HCT116 (cell line): ENCODE measurements around the gene EPHA6. TPM values are rescaled to one million over a fixed set of nuclear protein-coding genes. Genes with fewer than 3 reads are reported as not detected.

Experiments
- ATAC-seq: fragments of 200-7000 bp; cut with Tn5 transposase; 2 replicates; pipeline ENCODE4 v1.9.1; 2020; ENCODE audit warnings: mild to moderate bottlenecking, moderate library complexity
- BruUV-seq: library from RNA; stranded (reverse); fragments of 400-500 nt; replicated peaks from 2 replicates; lab custom pipeline; 2021; lab: Mats Ljungman, UMichigan
- CTCF ChIA-PET: fragments of 300-600 bp; sonication (Branson Sonifier 250); formaldehyde crosslinking; loops from one replicate; lab custom pipeline; 2021; ENCODE audit warnings: antibody characterized with exemption; lab: Charles Lee
- POLR2A ChIA-PET: fragments of 300-600, 350-600 bp; sonication (Branson Sonifier 250); formaldehyde crosslinking; loops from one replicate; lab custom pipeline; 2021; ENCODE audit warnings: antibody characterized with exemption; lab: Charles Lee
- RAD21 ChIA-PET, 2 experiments: fragments of 300-600 bp; sonication (Branson Sonifier 250); formaldehyde crosslinking; loops; one replicate each; lab custom pipeline; 2023; ENCODE audit warnings: low total read pairs in 2 of 2; ENCODE audit not compliant: uncharacterized antibody in 2 of 2, unreplicated experiment in 2 of 2, low non-redundant PET in 1 of 2; lab: Charles Lee
- DNase-seq: peaks from one replicate; pipeline ENCODE4 v3.0.0-alpha.2; 2010; ENCODE audit warnings: low read depth, low spot score
- H2AFZ ChIP-seq: fragments of 200-600 bp; shearing (Covaris generic), sonication (generic); 2 replicates; pipeline ENCODE4 v1.6.1; 2017; ENCODE audit warnings: low read depth, mixed run types, mixed read lengths, antibody characterized with exemption, low read length; ENCODE audit not compliant: poor library complexity, severe bottlenecking
- H3K27ac ChIP-seq: 2 replicates; pipeline ENCODE4 v1.5.1; 2012; ENCODE audit warnings: low read depth, low read length
- H3K27me3 ChIP-seq: fragments of 200-600 bp; sonication (generic); 2 replicates; pipeline ENCODE4 v1.6.1; 2016; ENCODE audit warnings: mixed run types, low read length, mixed read lengths; ENCODE audit not compliant: insufficient read depth
- H3K36me3 ChIP-seq, 2 experiments: fragments of 200-500 bp in 1 of 2; fragments of 200-600 bp in 1 of 2; sonication (Bioruptor generic) in 1 of 2; sonication (generic) in 1 of 2; 2 replicates each; pipeline versions ENCODE4 v1.5.1 to v1.6.1; 2014 to 2016; ENCODE audit warnings: low read length in 2 of 2, inconsistent platforms in 1 of 2, mixed read lengths in 1 of 2, mixed run types in 1 of 2; ENCODE audit not compliant: insufficient read depth in 2 of 2, control insufficient read depth in 1 of 2
- H3K4me1 ChIP-seq, 2 experiments: fragments of 200-600 bp in 1 of 2; sonication (generic) in 1 of 2; 2 replicates each; pipeline versions ENCODE4 v1.5.1 to v1.6.1; 2012 to 2017; ENCODE audit warnings: low read length in 2 of 2, inconsistent platforms in 1 of 2, mild to moderate bottlenecking in 1 of 2, mixed read lengths in 1 of 2, mixed run types in 1 of 2, moderate library complexity in 1 of 2; ENCODE audit not compliant: insufficient read depth in 2 of 2, control insufficient read depth in 1 of 2
- H3K4me2 ChIP-seq: fragments of 200-600 bp; sonication (generic); 2 replicates; pipeline ENCODE4 v1.6.1; 2017; ENCODE audit warnings: mixed run types, low read length, mixed read lengths
- H3K4me3 ChIP-seq, 2 experiments: fragments of 200-600 bp in 1 of 2; sonication (generic) in 1 of 2; replicated peaks in 1 of 2; 2 replicates each; pipeline ENCODE4 v1.5.1; 2011 to 2016; ENCODE audit warnings: low read length in 2 of 2, control low read depth in 1 of 2, low read depth in 1 of 2, mild to moderate bottlenecking in 1 of 2, mixed read lengths in 1 of 2, mixed run types in 1 of 2
- H3K79me2 ChIP-seq: fragments of 200-600 bp; sonication (generic); 2 replicates; pipeline ENCODE4 v1.6.1; 2017; ENCODE audit warnings: mild to moderate bottlenecking, mixed run types, low read length, moderate library complexity, mixed read lengths; ENCODE audit not compliant: insufficient read depth
- H3K9ac ChIP-seq: fragments of 200-600 bp; sonication (generic); 2 replicates; pipeline ENCODE4 v1.6.1; 2016; ENCODE audit warnings: low read length, mixed read lengths
- H3K9me2 ChIP-seq: fragments of 200-600 bp; sonication (generic), shearing (Covaris generic); 2 replicates; pipeline ENCODE4 v1.6.1; 2017; ENCODE audit warnings: mixed run types, mild to moderate bottlenecking, moderate library complexity; ENCODE audit not compliant: insufficient read depth
- H3K9me3 ChIP-seq, 2 experiments: fragments of 200-500 bp in 1 of 2; fragments of 200-600 bp in 1 of 2; sonication (Bioruptor generic) in 1 of 2; sonication (generic) in 1 of 2; 2 replicates each; pipeline ENCODE4 v1.6.1; 2014 to 2017; ENCODE audit warnings: low read length in 2 of 2, mixed read lengths in 2 of 2, inconsistent platforms in 1 of 2, low read depth in 1 of 2, mild to moderate bottlenecking in 1 of 2, mixed run types in 1 of 2, moderate library complexity in 1 of 2; ENCODE audit not compliant: control insufficient read depth in 1 of 2, insufficient read depth in 1 of 2
- H4K20me1 ChIP-seq: fragments of 200-600 bp; sonication (generic), shearing (Covaris generic); 2 replicates; pipeline ENCODE4 v1.6.1; 2017; ENCODE audit warnings: mixed run types, mild to moderate bottlenecking, moderate library complexity; ENCODE audit not compliant: insufficient read depth
- ATF3 ChIP-seq: IDR thresholded peaks from 2 replicates; pipeline ENCODE4 v1.6.1; 2012
- EGR1 ChIP-seq: IDR thresholded peaks from 2 replicates; pipeline ENCODE4 v1.6.1; 2012; ENCODE audit warnings: low read depth
- ELF1 ChIP-seq: IDR thresholded peaks from 2 replicates; pipeline ENCODE4 v1.6.1; 2012; ENCODE audit warnings: low read depth, borderline replicate concordance
- EZH2 ChIP-seq: fragments of 200-600 bp; sonication (generic); IDR thresholded peaks from 2 replicates; pipeline ENCODE4 v1.6.1; 2017; ENCODE audit warnings: antibody characterized with exemption, mixed run types
- EZH2phosphoT487 ChIP-seq: fragments of 200-600 bp; IDR thresholded peaks from 2 replicates; pipeline ENCODE4 v1.6.1; 2018; ENCODE audit warnings: antibody characterized with exemption, borderline replicate concordance
- FOSL1 ChIP-seq: IDR thresholded peaks from 2 replicates; pipeline ENCODE4 v1.6.1; 2012; ENCODE audit warnings: low read depth
- MAX ChIP-seq: IDR thresholded peaks from 2 replicates; pipeline ENCODE4 v1.6.1; 2012
- RAD21 ChIP-seq: IDR thresholded peaks from 2 replicates; pipeline ENCODE4 v1.6.1; 2012; ENCODE audit warnings: low read depth, mild to moderate bottlenecking
- REST ChIP-seq: IDR thresholded peaks from 2 replicates; pipeline ENCODE4 v1.6.1; 2012; ENCODE audit warnings: low read depth
- SIN3A ChIP-seq: IDR thresholded peaks from 2 replicates; pipeline ENCODE4 v1.6.1; 2012; ENCODE audit warnings: low read depth
- SP1 ChIP-seq: IDR thresholded peaks from 2 replicates; pipeline ENCODE4 v1.6.1; 2012; ENCODE audit warnings: low read depth
- ZFX ChIP-seq: fragments of 450-650 bp; IDR thresholded peaks from 2 replicates; pipeline ENCODE4 v1.6.1; 2017
- intact Hi-C: fragments of 100-400 bp; cut with micrococcal nuclease; formaldehyde crosslinking; loops from 2 replicates; pipeline ENCODE4 v1.10.0; 2022
- total RNA-seq: library from RNA; stranded (reverse); gene quantifications from one replicate; pipeline ENCODE4 v1.2.1, GENCODE V29; 2021; ENCODE audit not compliant: unreplicated experiment

The EPHA6 gene
- total RNA-seq, 1 experiment from 2014 or later: not detected

- BruUV-seq: no TSS peak
- Histone ChIP-seq H3K36me3 (no peaks in the 10 kb centered on the region), H3K9me3 (peaks cover 0 to 8% of the 10 kb centered on the region in 2 experiments; a peak in 1 of 4 replicates), H2AFZ (no peak overlapping the region), H3K4me1 (no peaks in the 10 kb centered on the region), H3K27ac (no peak overlapping the region), H3K27me3 (no peaks in the 10 kb centered on the region), H3K9ac (no peak overlapping the region), H4K20me1 (no peaks in the 10 kb centered on the region), H3K4me3 (no peak overlapping the region), H3K4me2 (no peak overlapping the region), H3K79me2 (no peaks in the 10 kb centered on the region), H3K9me2 (no peaks in the 10 kb centered on the region)
- ChIA-PET RAD21 (no interaction called here), CTCF (no interaction called here), POLR2A (no interaction called here)
- intact Hi-C loops: no loop called here
- ATAC-seq (no peak), DNase-seq (no peak)
- TF ChIP-seq EZH2phosphoT487 (no peak), ATF3 (no peak), RAD21 (no peak), EGR1 (no peak)
Observed at GRCh38 chr3:97066531-97066930, 252.1 kb downstream of the EPHA6 start.

GRCh38 chr3:97070302-97070701 is 255.9 kb downstream of the EPHA6 start:
- no peaks in the 10 kb centered on the region for H4K20me1 ChIP-seq
- POLR2A ChIA-PET: no interaction called here
- no peaks in the 10 kb centered on the region for H3K9me2 ChIP-seq
- H3K79me2 ChIP-seq: no peaks in the 10 kb centered on the region
- H3K9me3 ChIP-seq: peaks cover 0 to 16% of the 10 kb centered on the region in 2 experiments; a peak in 2 of 4 replicates
- TF ChIP-seq ZFX: no peak
- TF ChIP-seq FOSL1: no peak
- no peak for TF ChIP-seq MAX
- TF ChIP-seq SIN3A: no peak
- TF ChIP-seq RAD21: no peak
- no peak for TF ChIP-seq EZH2
- no peak for TF ChIP-seq ELF1
- TF ChIP-seq REST: no peak
- no peak for TF ChIP-seq ATF3
- no peak for TF ChIP-seq SP1
- CTCF ChIA-PET: no interaction called here
- no peak overlapping the region for H3K4me2 ChIP-seq
- no peak overlapping the region for H3K27ac ChIP-seq
- no TSS peak for BruUV-seq
- DNase-seq (no peak), ATAC-seq (no peak)
- no peaks in the 10 kb centered on the region for H3K36me3 ChIP-seq
- H3K4me3 ChIP-seq: no peak overlapping the region
- no peaks in the 10 kb centered on the region for H3K27me3 ChIP-seq
- no peak overlapping the region for H2AFZ ChIP-seq
- no peaks in the 10 kb centered on the region for H3K4me1 ChIP-seq
- RAD21 ChIA-PET: no interaction called here
- H3K9ac ChIP-seq: no peak overlapping the region
- intact Hi-C loops: no loop called here
